BJ (cell line): ENCODE measurements around the gene NEURL3. TPM values are rescaled to one million over a fixed set of nuclear protein-coding genes. Genes with fewer than 3 reads are reported as not detected.

Source experiments
- CTCF ChIA-PET: fragments of 350-600 bp; formaldehyde crosslinking; extraction: SDS; loops from one replicate; lab custom pipeline; 2021; ENCODE audit warnings: antibody characterized with exemption, inconsistent platforms; lab: Yijun Ruan, JAX
- POLR2A ChIA-PET: fragments of 300-600 bp; sonication (Branson Sonifier 250); formaldehyde crosslinking; extraction: SDS; loops from one replicate; lab custom pipeline; 2021; ENCODE audit warnings: antibody characterized with exemption; lab: Charles Lee
- DNase-seq: peaks from one replicate; pipeline ENCODE4 v3.0.0-alpha.2; 2011; ENCODE audit warnings: low read depth
- H3K27me3 ChIP-seq: 2 replicates; pipeline ENCODE4 v1.6.0; 2011; ENCODE audit warnings: low read length; ENCODE audit not compliant: control insufficient read depth, insufficient read depth
- H3K36me3 ChIP-seq: 2 replicates; pipeline ENCODE4 v1.5.1; 2011; ENCODE audit warnings: low read length; ENCODE audit not compliant: control insufficient read depth, insufficient read depth
- H3K4me3 ChIP-seq: 2 replicates; pipeline ENCODE4 v1.5.1; 2011; ENCODE audit warnings: low read depth, mild to moderate bottlenecking, control low read depth, low read length
- CTCF ChIP-seq: IDR thresholded peaks from 2 replicates; pipeline ENCODE4 v1.5.1; 2011; ENCODE audit warnings: low read depth, mild to moderate bottlenecking, control low read depth, inconsistent platforms, low read length, moderate library complexity; ENCODE audit not compliant: insufficient read depth
- polyA plus RNA-seq: library from polyadenylated mRNA; depleted of rRNA; stranded (reverse); fragments of >200 nt; gene quantifications from 2 replicates; pipeline ENCODE4 v1.2.3, GENCODE V29; 2011

The NEURL3 gene
- polyA plus RNA-seq, 1 experiment: not detected

DNA sequence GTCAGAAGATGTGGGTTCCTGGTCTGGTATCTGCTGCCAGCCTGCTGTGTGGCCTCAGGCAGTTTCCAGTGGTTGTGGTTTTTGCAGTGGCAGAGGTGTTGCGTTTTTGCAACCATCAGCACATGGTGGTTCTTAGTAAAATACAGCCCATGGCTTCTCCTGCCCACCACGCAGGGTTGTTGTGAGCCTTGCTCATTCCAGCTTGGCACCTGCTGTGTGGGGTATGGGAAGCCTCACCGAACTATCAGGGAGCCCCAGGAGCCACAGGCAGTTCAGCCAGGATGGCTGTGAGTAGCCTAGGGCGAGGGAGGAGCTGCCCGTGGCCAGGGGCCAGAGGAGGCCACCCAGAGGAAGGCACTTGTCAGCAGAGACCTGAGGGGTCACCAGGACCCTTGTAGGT lies 41.2 kb upstream of the NEURL3 start:
- no peak overlapping the region for H3K4me3 ChIP-seq
- TF ChIP-seq CTCF: no peak
- no peaks in the 10 kb centered on the region for H3K27me3 ChIP-seq
- H3K36me3 ChIP-seq: peaks cover 33% of the 10 kb centered on the region
- DNase-seq: no peak
- CTCF ChIA-PET: no interaction called here
- POLR2A ChIA-PET: no interaction called here

GRCh38 chr2:96542357-96542977 lies 37.3 kb upstream of the NEURL3 start:
- CTCF ChIA-PET: interaction anchor here (1.3 to 9.7 kb wide), 4 partner anchors 8 to 135 kb away, joined by 3 to 57 read pairs (median 6); no protein-coding TSS in a partner anchor
- DNase-seq: no peak
- Histone ChIP-seq H3K36me3 (peaks cover 6% of the 10 kb centered on the region), H3K4me3 (no peak overlapping the region), H3K27me3 (no peaks in the 10 kb centered on the region)
- no peak for TF ChIP-seq CTCF
- POLR2A ChIA-PET: interaction anchor here (0.5 kb wide), 1 partner anchor 28 kb away, joined by 5 read pairs; no protein-coding TSS in a partner anchor

- no peak for TF ChIP-seq CTCF
- Histone ChIP-seq H3K4me3 (no peak overlapping the region), H3K27me3 (no peaks in the 10 kb centered on the region), H3K36me3 (peaks cover 2% of the 10 kb centered on the region)
- POLR2A ChIA-PET: no interaction called here
- peak; percentile 78 for DNase-seq
- CTCF ChIA-PET: interaction anchor here (1.1 to 9.7 kb wide), 5 partner anchors 8 to 549 kb away, joined by 3 to 57 read pairs (median 5); no protein-coding TSS in a partner anchor
Measured at GRCh38 chr2:96541398-96542152, 36.4 kb upstream of the NEURL3 start.

DNA sequence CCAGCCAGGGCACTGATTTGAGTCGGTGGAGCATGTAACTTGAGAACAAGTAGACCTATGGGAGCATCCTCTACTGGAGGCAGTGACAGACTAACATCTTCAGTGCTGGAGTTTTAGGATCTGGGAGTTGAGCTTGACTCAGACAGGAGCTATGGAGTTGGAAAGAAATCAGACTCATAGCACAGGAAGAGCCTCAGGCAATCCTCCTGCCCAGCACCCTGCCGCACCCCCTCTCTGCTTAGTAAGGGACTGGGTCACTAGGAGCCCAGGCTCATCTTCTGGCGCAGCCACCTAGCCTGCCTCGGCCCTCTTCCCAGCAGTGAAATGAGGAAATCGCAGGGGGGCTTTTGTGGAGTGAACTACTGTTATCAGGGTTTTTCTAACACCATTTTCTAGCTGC lies 35.0 kb upstream of the NEURL3 start:
- no peak for TF ChIP-seq CTCF
- ChIA-PET POLR2A (interaction anchor here (1.0 kb wide), 1 partner anchor 13 kb away, joined by 3 read pairs; no protein-coding TSS in a partner anchor), CTCF (interaction anchor here (0.8 to 9.7 kb wide), 8 partner anchors 9 to 547 kb away, joined by 3 to 57 read pairs (median 4); partner anchors contain the start of gene CNNM4)
- Histone ChIP-seq H3K4me3 (no peak overlapping the region), H3K27me3 (no peaks in the 10 kb centered on the region), H3K36me3 (no peaks in the 10 kb centered on the region; the same call in none of the 2 replicates)
- peak; percentile 64 for DNase-seq
